DMS79 treated with DMSO at 0.1 percent for 48 hours (cell line): ENCODE data around the gene COL17A1.

ENCODE experiments used
- DNase-seq: peaks from one replicate; lab custom pipeline; 2025; lab: John Stamatoyannopoulos, UW

The COL17A1 gene

GRCh38 chr10:104096692-104097091, 11.0 kb upstream of the COL17A1 start:
- DNase-seq: no peak

- no peak for DNase-seq
Observed at GRCh38 chr10:104092749-104093148, 7.1 kb upstream of the COL17A1 start.

GRCh38 chr10:104090611-104091010, 4.9 kb upstream of the COL17A1 start:
- no peak for DNase-seq

- DNase-seq: no peak
Observed at GRCh38 chr10:104089621-104090020, 3.9 kb upstream of the COL17A1 start.

- no peak for DNase-seq
Observed at GRCh38 chr10:104088239-104088638, 2.6 kb upstream of the COL17A1 start.

- no peak for DNase-seq
Observed at GRCh38 chr10:104084482-104085142, 1.1 kb downstream of the COL17A1 start.

GRCh38 chr10:104081998-104082397, 3.7 kb downstream of the COL17A1 start:
- no peak for DNase-seq

- peak; percentile 6 for DNase-seq
Observed at GRCh38 chr10:104080762-104081161, 4.9 kb downstream of the COL17A1 start.

GRCh38 chr10:104077663-104078151, 8.0 kb downstream of the COL17A1 start:
- no peak for DNase-seq

GRCh38 chr10:104077247-104077646, 8.4 kb downstream of the COL17A1 start:
- peak; percentile 71 for DNase-seq

GRCh38 chr10:104076743-104077160, 8.9 kb downstream of the COL17A1 start:
- DNase-seq: peak; percentile 72

- DNase-seq: no peak
Observed at GRCh38 chr10:104074505-104074904, 11.2 kb downstream of the COL17A1 start.

- no peak for DNase-seq
Observed at GRCh38 chr10:104072786-104073185, 12.9 kb downstream of the COL17A1 start.

- peak; percentile 2 for DNase-seq
Observed at GRCh38 chr10:104069613-104070012, 16.1 kb downstream of the COL17A1 start.

GRCh38 chr10:104067525-104067924, 18.2 kb downstream of the COL17A1 start:
- DNase-seq: no peak

- DNase-seq: no peak
Observed at GRCh38 chr10:104066945-104067344, 18.7 kb downstream of the COL17A1 start.

- no peak for DNase-seq
Observed at GRCh38 chr10:104065748-104066147, 19.9 kb downstream of the COL17A1 start.

- no peak for DNase-seq
Observed at GRCh38 chr10:104061196-104061595, 24.5 kb downstream of the COL17A1 start.

GRCh38 chr10:104059364-104059763, 26.3 kb downstream of the COL17A1 start:
- no peak for DNase-seq

GRCh38 chr10:104057717-104058116, 28.0 kb downstream of the COL17A1 start:
- DNase-seq: no peak

GRCh38 chr10:104056619-104057273, 28.9 kb downstream of the COL17A1 start:
- no peak for DNase-seq

- DNase-seq: no peak
Observed at GRCh38 chr10:104054430-104054829, 31.2 kb downstream of the COL17A1 start.

- DNase-seq: no peak
Observed at GRCh38 chr10:104053201-104053600, 32.5 kb downstream of the COL17A1 start.

GRCh38 chr10:104052431-104052830, 33.2 kb downstream of the COL17A1 start:
- no peak for DNase-seq
